ENCODE measurements around the gene PGP. TPM values are rescaled to one million over a fixed set of nuclear protein-coding genes. Genes with fewer than 3 reads are reported as not detected.
A peak's percentile ranks its signal among the peaks of the same experiment; 100 is the strongest.

The PGP gene
- total RNA-seq, 1 experiment from 2014 or later: 32.6 TPM

- DNase-seq (ENCODE audit: low read depth, low spot score) (no peak), ATAC-seq (no peak)
- Histone ChIP-seq H3K4me3 (replicated peaks in 1 of 2; ENCODE audit: low read depth in 1 of 2, low read length in 2 of 2) (no peak overlapping the region), H3K9me2 (ENCODE audit: insufficient read depth) (no peaks in the 10 kb centered on the region), H2AFZ (ENCODE audit: low read depth, low read length, poor library complexity, severe bottlenecking) (no peak overlapping the region), H3K9me3 (ENCODE audit: control insufficient read depth in 1 of 2, insufficient read depth in 1 of 2, low read depth in 1 of 2, low read length in 2 of 2) (no peaks in the 10 kb centered on the region), H3K4me1 (ENCODE audit: control insufficient read depth in 1 of 2, insufficient read depth in 2 of 2, low read length in 2 of 2) (peaks cover 24 to 32% of the 10 kb centered on the region in 2 experiments), H3K27me3 (ENCODE audit: insufficient read depth, low read length) (no peaks in the 10 kb centered on the region), H3K9ac (ENCODE audit: low read length) (no peak overlapping the region), H3K4me2 (ENCODE audit: low read length) (no peak overlapping the region), H4K20me1 (ENCODE audit: insufficient read depth) (no peaks in the 10 kb centered on the region), H3K79me2 (ENCODE audit: insufficient read depth, low read length) (peaks cover 68% of the 10 kb centered on the region), H3K36me3 (ENCODE audit: control insufficient read depth in 1 of 2, insufficient read depth in 2 of 2, low read length in 2 of 2) (peaks cover 7 to 33% of the 10 kb centered on the region in 2 experiments; a peak in 3 of 4 replicates), H3K27ac (ENCODE audit: low read depth, low read length) (peak overlapping the region; percentile 13; the same call in 1 of the 2 replicates)
- intact Hi-C loops (cut with micrococcal nuclease): no loop called here
- TF ChIP-seq ZBTB33 (IDR thresholded peaks at IDR 0.05; ENCODE audit: extremely low read depth, insufficient replicate concordance, low read length) (no peak), POLR2AphosphoS5 (IDR thresholded peaks at IDR 0.05; ENCODE audit: low read depth, low read length) (no peak), JUND (IDR thresholded peaks at IDR 0.05) (no peak), REST (IDR thresholded peaks at IDR 0.05; ENCODE audit: low read depth) (no peak)
- ChIA-PET POLR2A (no interaction called here), CTCF (no interaction called here), RAD21 (ENCODE audit: low non-redundant PET in 1 of 2, low total read pairs in 2 of 2, uncharacterized antibody in 2 of 2, unreplicated experiment in 2 of 2) (no interaction called here)
- no TSS peak for BruUV-seq (replicated peaks)
Observed at GRCh38 chr16:2165861-2166260, 48.8 kb downstream of the PGP start.
